Endothelial cell of umbilical vein (primary cell): ENCODE results near the gene UBE2E2. TPM values are rescaled to one million over a fixed set of nuclear protein-coding genes. Genes with fewer than 3 reads are reported as not detected.

Experiments
- BruUV-seq: library from RNA; stranded (reverse); fragments of 400-500 nt; replicated peaks from 2 replicates; lab custom pipeline; 2021; lab: Mats Ljungman, UMichigan
- CTCF ChIA-PET: fragments of 300-600, 350-600 bp; sonication (Branson Sonifier 250); formaldehyde crosslinking; loops from one replicate; lab custom pipeline; 2021; ENCODE audit warnings: antibody characterized with exemption, inconsistent platforms; lab: Charles Lee
- POLR2A ChIA-PET: fragments of 300-600, 350-600 bp; sonication (Branson Sonifier 250); formaldehyde crosslinking; loops from one replicate; lab custom pipeline; 2021; ENCODE audit warnings: antibody characterized with exemption, inconsistent platforms; lab: Charles Lee
- DNase-seq: peaks from one replicate; pipeline ENCODE4 v3.0.0-alpha.2; 2011; ENCODE audit warnings: low read depth, low spot score
- FAIRE-seq: peaks from 2 replicates; lab custom pipeline; 2011; peaks lifted over from hg19 to GRCh38; lab: Jason Lieb, UNC
- H2AFZ ChIP-seq: 2 replicates; pipeline ENCODE4 v1.6.0; 2012; ENCODE audit warnings: low read depth, low read length, control low read depth, inconsistent platforms
- H3K27ac ChIP-seq: 2 replicates; pipeline ENCODE4 v1.5.1; 2011; ENCODE audit warnings: low read depth, mild to moderate bottlenecking, control low read depth, low read length, moderate library complexity; ENCODE audit not compliant: insufficient read depth
- H3K27me3 ChIP-seq, 2 experiments: 2 replicates each; pipeline versions ENCODE4 v1.6.0 to v1.6.1; 2011; ENCODE audit warnings: low read length in 2 of 2, mixed read lengths in 1 of 2; ENCODE audit not compliant: control insufficient read depth in 2 of 2, insufficient read depth in 2 of 2
- H3K36me3 ChIP-seq, 2 experiments: 2 replicates in 1 of 2; 3 replicates in 1 of 2; pipeline ENCODE4 v1.5.1; 2011; ENCODE audit warnings: low read length in 2 of 2, mild to moderate bottlenecking in 1 of 2, moderate library complexity in 1 of 2; ENCODE audit not compliant: control insufficient read depth in 2 of 2, insufficient read depth in 2 of 2; ENCODE audit errors: extremely low read depth in 1 of 2
- H3K4me1 ChIP-seq: 3 replicates; pipeline ENCODE4 v1.5.1; 2011; ENCODE audit warnings: mild to moderate bottlenecking, low read length; ENCODE audit not compliant: control insufficient read depth, insufficient read depth; ENCODE audit errors: extremely low read depth
- H3K4me2 ChIP-seq: 2 replicates; pipeline ENCODE4 v1.6.1; 2011; ENCODE audit warnings: low read length, control low read depth, mixed read lengths; ENCODE audit not compliant: insufficient read depth
- H3K4me3 ChIP-seq, 3 experiments: fragments of 200-600 bp in 1 of 3; sonication (generic), shearing (Covaris generic) in 1 of 3; replicated peaks in 1 of 3; 2 replicates each; pipeline ENCODE4 v1.5.1; 2011 to 2016; ENCODE audit warnings: control low read depth in 3 of 3, low read length in 3 of 3, mild to moderate bottlenecking in 2 of 3, inconsistent platforms in 1 of 3, low read depth in 1 of 3, moderate library complexity in 1 of 3; ENCODE audit not compliant: insufficient read depth in 1 of 3
- H3K79me2 ChIP-seq: 2 replicates; pipeline ENCODE4 v1.6.0; 2012; ENCODE audit warnings: low read length, inconsistent platforms; ENCODE audit not compliant: control insufficient read depth, insufficient read depth
- H3K9ac ChIP-seq: replicated peaks from 2 replicates; pipeline ENCODE3; 2011; ENCODE audit warnings: low read length, control low read depth; ENCODE audit not compliant: insufficient read depth; ENCODE audit errors: extremely low read depth
- H3K9me1 ChIP-seq: replicated peaks from 3 replicates; pipeline ENCODE4 v1.6.0; 2011; ENCODE audit warnings: mild to moderate bottlenecking, low read length; ENCODE audit not compliant: control insufficient read depth, insufficient read depth; ENCODE audit errors: extremely low read depth
- H3K9me3 ChIP-seq: replicated peaks from 2 replicates; pipeline ENCODE4 v1.5.1; 2012; ENCODE audit warnings: low read length, inconsistent platforms; ENCODE audit not compliant: control insufficient read depth, insufficient read depth
- H4K20me1 ChIP-seq: replicated peaks from 2 replicates; pipeline ENCODE3; 2011; ENCODE audit warnings: mild to moderate bottlenecking, low read length; ENCODE audit not compliant: control insufficient read depth, insufficient read depth; ENCODE audit errors: extremely low read depth
- CTCF ChIP-seq, 2 donors: IDR thresholded peaks; 1 replicate in 1 of 2; 2 replicates in 1 of 2; pipeline ENCODE4 v1.5.1; 2011; ENCODE audit warnings: low read length in 2 of 2, mild to moderate bottlenecking in 2 of 2, moderate library complexity in 2 of 2, control low read depth in 1 of 2, inconsistent platforms in 1 of 2, low read depth in 1 of 2; ENCODE audit not compliant: insufficient read depth in 1 of 2; ENCODE audit errors: extremely low read depth in 1 of 2
- EZH2 ChIP-seq: IDR thresholded peaks from 2 replicates; pipeline ENCODE4 v1.6.1; 2012; ENCODE audit warnings: borderline replicate concordance, low read depth, mild to moderate bottlenecking, moderate library complexity, low read length, inconsistent platforms; ENCODE audit not compliant: severe bottlenecking
- FOS ChIP-seq: IDR thresholded peaks from 2 replicates; pipeline ENCODE4 v1.6.1; 2011; ENCODE audit warnings: mild to moderate bottlenecking, low read length, moderate library complexity, borderline replicate concordance; ENCODE audit not compliant: insufficient read depth
- GATA2 ChIP-seq: IDR thresholded peaks from 2 replicates; pipeline ENCODE4 v1.7.0; 2011; ENCODE audit warnings: low read depth, mild to moderate bottlenecking, moderate library complexity, mixed read lengths, low read length; ENCODE audit not compliant: insufficient read length, insufficient read depth
- JUN ChIP-seq: IDR thresholded peaks from 2 replicates; pipeline ENCODE4 v1.6.1; 2011; ENCODE audit warnings: borderline replicate concordance, low read depth; ENCODE audit not compliant: insufficient read length, insufficient read depth
- MYC ChIP-seq: IDR thresholded peaks from one replicate; pipeline ENCODE4 v1.6.1; 2011; ENCODE audit warnings: mild to moderate bottlenecking, low read depth, low read length
- POLR2A ChIP-seq: IDR thresholded peaks from 2 replicates; pipeline ENCODE4 v1.6.1; 2012; ENCODE audit warnings: low read depth, mild to moderate bottlenecking, control low read depth, low read length
- POLR2AphosphoS5 ChIP-seq: IDR thresholded peaks from 2 replicates; pipeline ENCODE4 v1.6.1; 2012; ENCODE audit warnings: low read depth, mild to moderate bottlenecking, control low read depth, low read length, moderate library complexity; ENCODE audit not compliant: insufficient read depth
- dilution Hi-C: fragments of 300-500 bp; cut with MboI; formaldehyde crosslinking; loops from one replicate; pipeline ENCODE4 v1.15.0; 2019; ENCODE audit warnings: low sequenced_read_pairs; ENCODE audit not compliant: extremely low pct_ligation_motif_present
- intact Hi-C: fragments of 100-400 bp; cut with micrococcal nuclease; formaldehyde crosslinking; loops from one replicate; pipeline ENCODE4 v1.10.0; 2022
- polyA plus RNA-seq, 4 experiments: library from polyadenylated mRNA; depleted of rRNA in 3 of 4; stranded (reverse) in 3 of 4; unstranded in 1 of 4; fragments of >200 nt; gene quantifications; 2 replicates each; pipeline versions ENCODE4 v1.2.1 to v1.2.3, GENCODE V29; 2011 to 2012; ENCODE audit warnings: missing spikeins in 1 of 4
- total RNA-seq: library from RNA; stranded (reverse); gene quantifications from 2 replicates; pipeline ENCODE4 v1.2.3, GENCODE V29; 2021
- TF ChIP-seq, protein P1 (sequence below): IDR thresholded peaks from 2 replicates; pipeline ENCODE4 v1.6.1; 2011; ENCODE audit not compliant: insufficient read depth, insufficient read length

UBE2E2 gene
- total and polyA plus RNA-seq, 2 donors (not counting 3 experiments of a cell fraction or from before 2014, with no cell fraction given): 37.0 to 45.4 TPM

DNA sequence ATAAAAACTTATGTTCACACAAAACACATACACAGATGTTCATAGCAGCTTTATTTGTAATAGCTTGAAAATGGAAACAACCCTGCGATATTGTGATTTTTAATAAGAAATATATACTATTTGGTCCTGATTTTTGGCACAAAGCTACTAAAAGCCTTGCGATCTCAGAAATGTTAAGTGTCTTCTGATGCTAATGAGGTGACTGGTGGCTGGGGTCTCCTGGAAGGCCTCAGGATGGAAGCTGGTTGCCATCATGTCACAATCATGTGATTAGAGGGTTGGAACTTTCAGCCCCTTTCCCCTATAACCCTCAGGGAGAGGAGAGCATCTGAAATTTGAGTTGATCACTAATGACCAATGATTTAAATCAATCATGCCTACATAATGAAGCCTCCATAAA, 324.2 kb downstream of the UBE2E2 start:
- Histone ChIP-seq H4K20me1 (no peaks in the 10 kb centered on the region), H3K9me1 (no peaks in the 10 kb centered on the region), H3K4me2 (no peak overlapping the region), H3K79me2 (no peaks in the 10 kb centered on the region), H3K27ac (no peak overlapping the region), H3K9ac (no peak overlapping the region), H3K4me3 (no peak overlapping the region), H2AFZ (no peak overlapping the region), H3K36me3 (no peaks in the 10 kb centered on the region), H3K27me3 (no peaks in the 10 kb centered on the region), H3K9me3 (no peaks in the 10 kb centered on the region), H3K4me1 (peaks cover 6% of the 10 kb centered on the region)
- DNase-seq (no peak), FAIRE-seq (no peak)
- TF ChIP-seq GATA2 (no peak), JUN (no peak), POLR2A (no peak), POLR2AphosphoS5 (no peak), CTCF (IDR thresholded peaks at IDR 0.05; ENCODE audit: extremely low read depth in 1 of 2, insufficient read depth in 1 of 2, low read depth in 1 of 2, low read length in 2 of 2) (no peak), MYC (no peak), EZH2 (no peak), FOS (no peak)
- TF ChIP-seq, protein P1, sequence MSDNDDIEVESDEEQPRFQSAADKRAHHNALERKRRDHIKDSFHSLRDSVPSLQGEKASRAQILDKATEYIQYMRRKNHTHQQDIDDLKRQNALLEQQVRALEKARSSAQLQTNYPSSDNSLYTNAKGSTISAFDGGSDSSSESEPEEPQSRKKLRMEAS: no peak
- intact Hi-C loops: no loop called here
- dilution Hi-C loops: no loop called here
- BruUV-seq: no TSS peak
- ChIA-PET POLR2A (no interaction called here), CTCF (interaction anchor here (0.7 to 1.5 kb wide), 3 partner anchors 13 to 234 kb away, joined by 3 to 4 read pairs (median 4); no protein-coding TSS in a partner anchor)
